GM21825 (cell line): ENCODE results near the gene SHISA3.
"Not testable (repeated sequence)": the region's sequence is repeated elsewhere in the genome, so short reads cannot be mapped to it uniquely, and the experiment has no call there.

ENCODE experiments used
- ATAC-seq: cut with Tn5 transposase; IDR thresholded peaks from one replicate; pipeline ENCODE4 v1.9.1; 2021; ENCODE audit warnings: mild to moderate bottlenecking, moderate library complexity; ENCODE audit not compliant: unreplicated experiment

SHISA3 gene

DNA sequence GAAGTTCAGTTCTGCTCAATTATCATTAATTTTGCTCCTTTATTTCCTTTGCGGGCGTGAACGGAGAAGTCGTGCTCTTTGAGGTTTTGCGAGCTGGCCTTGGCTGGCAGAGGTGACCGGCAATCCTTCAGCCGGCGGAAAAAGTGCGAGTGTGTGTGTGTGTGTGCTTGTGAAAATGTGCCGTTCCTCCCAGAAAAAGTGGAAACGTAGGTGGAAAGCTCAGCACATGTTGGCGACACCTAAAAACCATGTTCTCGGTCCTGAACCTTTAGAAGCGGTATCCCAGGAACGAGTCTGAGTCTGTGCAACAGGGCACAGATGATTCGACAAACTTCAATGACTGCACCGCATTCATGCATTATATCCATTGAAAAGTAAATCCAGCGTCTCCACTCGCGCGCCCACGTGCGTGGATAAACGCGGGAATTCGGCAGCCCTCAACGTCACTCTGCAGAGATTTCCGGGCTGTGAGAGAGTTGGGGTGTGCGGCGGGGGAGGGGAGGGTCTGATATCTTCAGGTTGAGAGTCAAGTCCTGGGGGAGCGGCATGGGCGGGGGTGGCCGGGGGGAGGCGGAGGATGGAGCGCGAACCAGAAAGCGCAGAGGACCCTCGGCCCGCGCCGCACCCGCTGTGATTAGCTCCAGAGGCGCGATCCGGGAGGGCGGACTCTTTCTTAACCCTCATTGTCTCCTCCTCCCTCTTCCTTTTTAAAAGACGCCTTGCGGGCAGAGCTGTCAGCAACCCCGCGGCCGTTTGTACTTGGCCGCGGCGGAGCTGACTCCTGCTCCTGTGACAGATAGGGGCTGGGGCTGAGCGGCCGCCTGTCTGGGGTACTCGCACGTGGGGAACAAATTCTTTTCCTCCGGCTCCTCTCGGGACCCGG lies at the start of gene SHISA3:
TSS of gene SHISA3 (plus strand) at position 737 of the 883 bp plus-strand sequence. CDS start 569 bp downstream, outside the sequence.
- ATAC-seq = no peak

DNA sequence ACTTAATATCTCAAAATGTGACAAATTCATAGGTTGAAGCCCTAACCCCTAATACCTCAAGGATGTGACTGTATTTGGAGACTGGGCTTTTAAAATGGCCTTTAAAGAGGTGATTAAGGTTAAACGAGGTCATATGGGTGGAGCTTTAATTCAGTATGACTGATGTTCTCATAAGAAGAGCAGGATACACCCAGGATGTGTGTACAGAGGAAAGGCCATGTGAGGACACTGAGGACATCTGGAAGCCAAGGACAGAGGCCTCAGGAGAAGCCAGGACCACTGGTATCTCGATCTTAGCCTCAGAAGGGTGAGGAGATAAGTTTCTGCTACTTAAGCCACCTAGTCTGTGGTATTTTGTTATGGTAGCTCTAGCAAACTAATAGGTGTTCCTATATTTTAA lies 49.0 kb upstream of the SHISA3 start:
- no peak for ATAC-seq

DNA sequence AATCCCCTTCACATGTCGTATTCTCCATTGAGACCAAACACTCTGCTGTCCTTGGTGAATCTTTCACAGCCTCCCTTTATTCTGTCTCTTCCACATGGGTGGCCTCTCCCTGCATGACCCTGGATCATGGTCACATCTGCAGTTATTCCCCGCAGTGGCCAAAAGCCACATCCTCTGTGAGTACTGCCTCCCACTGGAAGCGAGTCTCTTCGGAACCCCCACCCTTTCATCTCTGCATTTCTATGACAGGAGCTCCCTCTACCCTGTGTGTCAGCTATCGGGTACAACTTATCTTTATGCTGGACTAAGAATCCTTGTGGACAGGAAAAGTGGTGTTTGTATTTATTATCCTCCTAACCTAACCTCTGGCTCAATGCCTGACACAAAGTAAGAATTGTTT lies 48.6 kb upstream of the SHISA3 start:
- ATAC-seq = no peak

DNA sequence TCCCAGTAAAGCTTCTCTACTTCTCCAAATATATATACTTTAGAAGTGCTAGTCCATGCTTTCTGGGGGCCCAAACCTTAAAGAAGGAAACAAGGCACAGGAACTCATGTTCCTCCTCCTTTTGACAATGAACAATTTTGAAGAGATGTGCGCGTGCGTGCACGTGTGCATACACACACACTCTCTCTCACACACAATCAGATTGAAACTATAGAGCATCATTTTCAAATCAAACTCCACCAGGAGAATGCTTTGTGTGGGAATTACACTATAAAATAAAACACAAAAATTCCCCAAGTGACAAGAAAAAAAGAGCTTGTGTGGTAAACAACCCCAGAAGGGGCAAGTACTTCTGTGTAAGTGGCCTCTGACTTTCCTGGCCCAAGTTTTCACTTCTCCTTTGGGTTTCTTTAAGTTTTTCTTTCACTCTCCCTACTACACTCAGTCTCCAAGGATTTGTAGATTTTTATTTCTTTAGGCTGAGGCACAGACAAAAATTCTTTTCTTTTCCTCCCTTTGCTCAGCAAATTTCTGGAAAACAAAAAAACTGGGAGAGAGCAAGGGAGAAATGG lies 46.6 kb upstream of the SHISA3 start:
- no peak for ATAC-seq

DNA sequence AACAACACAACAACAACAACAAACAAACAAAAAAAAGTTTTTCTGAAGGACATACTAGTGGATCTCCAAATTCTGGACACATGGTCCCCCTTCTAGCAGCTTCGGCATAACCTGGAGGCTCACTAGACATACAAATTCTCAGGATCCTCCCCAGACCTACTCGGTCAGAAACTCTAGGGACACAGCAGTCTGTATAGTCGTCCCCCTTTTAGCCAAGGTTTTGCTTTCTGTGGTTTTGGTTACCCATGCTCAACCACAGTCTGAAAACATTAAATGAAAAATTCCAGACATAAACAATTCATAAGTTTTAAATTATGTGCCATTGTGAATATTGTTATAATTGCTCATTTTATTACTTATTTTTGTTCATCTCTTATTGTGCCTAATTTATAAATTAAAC lies 45.2 kb upstream of the SHISA3 start:
- ATAC-seq = no peak

DNA sequence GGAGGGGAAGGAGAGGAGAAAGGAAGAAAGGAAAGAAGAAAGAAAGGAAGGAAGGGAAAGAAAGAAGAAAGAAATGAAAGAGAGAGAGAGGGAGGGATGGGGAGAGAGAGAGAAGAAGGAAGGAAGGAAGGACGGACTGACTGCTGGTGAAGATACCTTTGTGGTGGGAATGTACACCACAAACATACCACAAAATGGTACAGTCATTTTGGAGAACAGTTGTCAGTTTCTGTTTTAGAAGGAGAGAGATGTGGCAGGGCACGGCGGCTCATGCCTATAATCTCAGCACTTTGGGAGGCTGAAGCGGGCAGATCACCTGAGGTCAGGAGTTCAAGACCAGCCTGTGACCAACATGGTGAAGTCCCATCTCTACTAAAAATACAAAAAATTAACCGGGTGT lies 40.0 kb upstream of the SHISA3 start:
- ATAC-seq = no peak

DNA sequence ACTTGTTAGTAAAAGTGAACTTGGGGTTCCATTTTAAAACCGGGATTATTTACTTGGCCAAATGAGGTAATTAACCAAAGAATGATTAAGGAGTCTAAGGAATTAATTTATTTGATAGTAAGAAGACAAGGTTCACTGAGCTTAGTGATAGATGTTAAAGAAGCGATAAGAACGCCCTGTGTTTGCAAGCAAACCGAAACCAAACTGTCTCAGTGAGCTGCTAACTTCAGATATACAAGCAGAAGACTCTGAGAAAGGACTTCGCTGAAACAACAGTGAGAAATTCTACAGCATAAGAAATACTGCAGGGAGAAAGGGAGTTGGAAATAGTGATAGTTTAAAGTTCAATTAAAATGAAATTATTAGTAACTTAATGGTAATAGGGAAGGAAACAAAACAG lies 37.6 kb upstream of the SHISA3 start:
- ATAC-seq = no peak

DNA sequence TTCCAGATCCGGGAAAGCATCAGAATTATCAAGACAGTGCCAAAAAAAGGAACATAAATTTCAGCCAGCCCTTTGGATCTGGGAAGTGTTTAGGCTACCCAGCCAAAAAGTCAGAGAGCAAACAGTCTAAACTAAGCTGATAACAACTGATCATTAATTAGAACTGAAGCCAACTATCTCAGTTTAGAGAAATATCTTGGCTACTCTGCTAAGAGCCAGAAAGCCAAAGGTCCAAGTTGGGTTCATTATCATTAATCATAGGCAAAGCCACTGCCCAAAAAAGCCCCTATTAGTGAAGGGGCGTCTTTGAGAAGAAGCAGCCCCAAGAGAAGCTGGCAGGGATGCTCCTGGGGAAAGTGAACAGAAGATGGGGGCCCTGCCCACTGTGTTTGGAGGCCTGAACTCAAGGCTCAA lies 37.0 kb upstream of the SHISA3 start:
- no peak for ATAC-seq

DNA sequence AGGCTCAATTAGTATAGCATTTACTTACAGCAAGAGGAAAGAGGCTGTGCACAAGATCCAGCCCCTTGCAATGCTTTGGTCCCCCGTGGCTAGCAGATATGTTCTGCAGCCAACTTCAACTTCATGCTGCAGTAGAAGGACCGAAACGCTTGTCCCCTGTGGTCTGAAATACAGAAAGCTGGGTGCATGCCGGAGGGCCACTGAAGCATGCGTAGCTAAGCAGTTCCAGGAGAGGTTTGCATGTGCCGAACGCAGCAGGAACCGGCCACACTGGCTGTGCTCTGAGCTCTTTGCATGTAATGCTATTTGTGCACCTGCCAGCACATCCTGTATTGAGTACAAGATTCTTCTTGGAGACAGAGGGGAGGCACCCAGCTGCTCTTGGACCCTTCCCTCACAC lies 35.8 kb upstream of the SHISA3 start:
- no peak for ATAC-seq

DNA sequence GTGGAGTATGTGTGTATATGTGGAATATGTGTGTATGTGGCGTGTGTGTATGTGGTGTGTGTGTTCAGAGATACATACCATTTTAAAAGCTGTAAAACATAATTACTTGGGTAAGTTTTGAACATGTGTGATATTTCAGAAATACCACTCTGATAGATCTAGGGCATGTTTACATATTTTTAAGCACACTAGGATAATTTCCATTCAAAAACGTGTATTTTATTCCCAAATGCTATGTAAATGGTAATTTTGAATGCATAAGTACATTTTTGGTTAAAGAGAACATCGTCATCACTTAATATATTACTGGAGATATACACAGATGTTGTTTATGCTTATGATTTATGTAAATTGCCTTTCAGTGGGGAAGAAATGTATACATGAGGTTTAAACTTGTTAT lies 34.7 kb upstream of the SHISA3 start:
- no peak for ATAC-seq

DNA sequence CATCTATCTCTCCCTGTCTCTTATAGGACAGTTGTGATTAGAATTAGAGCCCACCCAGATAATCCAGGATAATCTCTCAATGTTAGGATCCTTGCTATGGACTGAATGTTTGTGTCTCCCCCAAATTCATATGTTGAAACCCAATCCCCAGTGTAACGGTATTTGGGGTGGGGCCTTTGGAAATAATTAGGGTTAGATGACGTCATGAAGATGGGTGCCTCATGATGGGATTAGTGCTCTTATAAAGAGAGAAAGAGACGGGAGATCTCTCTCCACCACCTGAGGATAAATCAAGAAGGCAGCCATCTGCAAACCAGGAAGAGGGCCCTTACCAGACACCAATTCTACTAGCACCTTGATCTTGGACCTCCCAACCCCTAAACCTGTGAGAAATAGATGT lies 33.7 kb upstream of the SHISA3 start:
- ATAC-seq = no peak

DNA sequence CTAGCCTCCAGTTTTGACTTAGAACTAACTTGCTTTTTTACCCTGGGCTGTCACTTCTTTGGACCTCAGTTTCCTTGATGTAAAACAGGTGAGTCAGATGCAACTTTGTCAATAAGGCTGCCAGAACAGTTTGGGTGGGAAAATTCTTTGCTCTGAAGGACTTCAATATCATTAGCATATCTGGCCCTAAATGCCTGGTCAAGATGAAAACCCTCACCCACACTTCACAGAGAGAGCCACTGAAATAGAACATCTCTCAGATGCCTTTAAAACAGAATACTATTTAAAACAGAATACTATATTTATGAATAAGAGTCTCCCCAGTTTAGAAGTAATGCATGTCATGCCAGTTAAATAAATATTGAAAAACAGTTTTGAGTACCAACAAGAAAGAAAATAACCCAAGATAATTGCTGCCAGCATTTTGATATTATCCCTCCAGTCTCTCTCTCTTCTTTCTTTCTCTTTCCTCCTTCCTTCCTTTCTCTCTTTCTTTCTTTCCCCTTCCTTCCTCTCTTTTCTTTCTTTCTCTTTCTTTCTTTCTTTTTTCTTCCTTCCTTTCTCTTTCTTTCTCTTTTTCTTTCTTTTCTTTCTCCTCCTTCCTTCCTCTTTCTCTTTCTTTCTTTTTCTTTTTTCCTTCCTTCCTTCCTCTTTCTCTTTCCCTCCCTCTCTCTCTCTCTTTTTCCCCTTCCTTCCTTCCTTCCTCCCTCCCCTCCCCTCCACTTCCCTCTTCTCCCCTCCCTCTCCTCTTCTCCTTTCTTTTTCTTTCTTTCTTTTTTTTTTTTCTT lies 32.8 kb upstream of the SHISA3 start:
- no peak for ATAC-seq

DNA sequence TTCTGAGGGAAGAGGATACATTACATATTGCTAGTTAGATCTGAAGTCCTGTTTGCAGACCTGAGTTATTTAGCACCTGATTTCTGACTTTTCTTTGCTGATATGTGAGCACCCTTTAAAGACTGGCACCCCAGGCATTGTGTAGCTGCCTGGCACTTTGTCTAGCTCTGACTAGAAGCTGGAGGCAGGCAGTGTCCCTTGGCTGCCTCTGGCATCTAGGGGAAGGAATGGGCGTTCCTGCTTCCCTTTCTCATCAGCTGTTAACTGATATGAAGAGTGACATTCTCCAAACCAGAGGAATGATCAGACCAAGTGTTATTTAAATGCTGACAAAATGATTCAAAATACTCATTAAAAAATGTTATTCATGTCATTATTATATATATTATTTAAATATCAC lies 30.3 kb upstream of the SHISA3 start:
- ATAC-seq = no peak

DNA sequence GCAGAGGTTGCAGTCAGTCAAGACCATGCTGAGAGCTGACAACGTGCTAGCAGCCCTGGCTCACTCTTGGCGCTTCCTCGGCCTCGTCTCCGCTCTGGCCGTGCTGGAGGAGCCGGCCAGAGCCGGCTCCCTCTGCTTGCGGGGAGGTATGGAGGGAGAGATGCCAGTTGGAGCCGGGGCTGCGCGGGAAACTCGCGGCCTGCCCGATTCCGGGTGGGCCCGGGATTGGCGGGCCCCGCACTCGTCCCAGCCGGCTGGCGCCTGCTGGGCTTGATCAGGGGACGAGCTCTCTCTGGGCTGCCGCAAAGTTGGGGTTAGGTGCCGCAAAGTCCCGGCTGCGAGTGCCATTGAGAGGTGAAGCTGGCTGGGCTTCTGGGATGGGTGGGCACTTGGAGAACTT lies 27.8 kb upstream of the SHISA3 start:
- ATAC-seq = no peak

DNA sequence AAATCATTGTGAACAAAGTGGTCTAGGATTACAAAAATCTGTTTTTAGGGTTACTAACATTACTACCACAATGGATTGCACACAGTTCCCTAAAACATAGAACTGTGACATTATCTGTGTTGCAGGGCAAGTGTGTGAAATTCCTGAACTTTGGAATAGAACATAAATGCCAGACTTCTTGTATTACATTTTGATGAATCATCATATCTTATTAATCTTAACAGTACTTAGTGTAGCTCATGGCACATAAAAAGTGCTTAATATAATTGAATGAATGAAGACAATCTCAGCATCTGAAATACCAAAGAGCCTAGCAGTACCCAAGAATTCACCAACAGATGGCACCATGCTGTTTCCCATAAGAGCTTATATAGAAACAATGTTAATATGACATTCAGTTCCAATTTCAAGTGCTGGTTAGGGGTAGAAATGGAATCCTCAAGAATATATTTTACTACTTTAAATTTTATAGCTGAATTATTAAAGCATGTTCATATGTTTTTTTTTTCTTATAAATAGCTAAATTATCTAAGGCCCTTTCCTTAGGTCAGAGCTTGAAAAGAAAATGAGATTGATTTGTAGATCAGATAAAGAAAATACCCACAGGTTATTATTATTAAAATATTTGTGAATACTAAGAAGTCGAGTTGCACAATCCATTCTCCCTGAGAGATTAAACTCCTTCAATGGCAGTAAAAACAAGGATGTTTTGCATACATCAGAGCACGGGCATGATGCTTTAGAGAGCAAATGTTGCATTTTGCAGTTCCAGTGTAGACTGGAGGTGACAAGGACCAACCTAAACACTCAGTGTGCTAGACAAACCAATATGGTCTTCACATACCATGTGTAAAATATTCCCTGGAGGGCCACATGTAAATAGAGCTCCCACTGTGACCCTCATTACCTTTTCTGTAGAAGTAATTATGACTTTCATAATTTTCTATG lies 25.7 kb upstream of the SHISA3 start:
- ATAC-seq = no peak

DNA sequence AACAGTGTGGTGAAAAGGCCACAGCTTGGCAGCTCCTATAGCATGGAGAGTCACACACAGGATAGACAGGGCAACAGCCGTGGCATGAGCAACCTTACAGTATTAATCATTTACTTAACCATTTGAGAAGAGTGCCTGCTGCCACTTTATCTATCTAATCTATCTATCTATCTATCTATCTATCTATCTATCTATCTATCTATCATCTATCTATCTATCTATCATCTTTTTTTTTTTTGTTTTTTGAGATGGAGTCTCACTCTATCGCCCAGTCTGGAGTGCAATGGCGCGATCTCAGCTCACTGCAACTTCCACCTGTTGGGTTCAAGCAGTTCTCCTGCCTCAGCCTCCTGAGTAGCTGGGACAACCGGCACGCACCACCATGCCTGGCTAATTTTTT lies 25.0 kb upstream of the SHISA3 start:
- ATAC-seq = not testable (repeated sequence)

DNA sequence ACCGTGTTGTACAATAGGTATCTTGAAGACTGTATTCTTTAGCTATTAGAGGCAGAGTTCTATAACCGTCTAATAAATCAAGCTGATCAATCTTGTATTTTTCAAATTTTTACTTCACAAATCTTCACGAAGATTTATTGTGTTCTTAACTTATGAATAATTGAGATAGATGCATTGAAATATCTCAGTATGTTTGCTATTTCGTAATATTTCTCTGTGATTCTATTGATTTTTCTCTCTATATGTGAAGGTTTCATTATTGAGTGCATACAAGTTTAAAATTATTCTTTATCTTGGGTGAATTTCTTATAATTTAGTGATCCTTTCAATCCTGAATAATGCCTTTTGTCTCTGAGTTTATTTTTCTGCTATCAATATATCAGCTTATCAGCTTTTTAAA lies 19.8 kb upstream of the SHISA3 start:
- no peak for ATAC-seq

DNA sequence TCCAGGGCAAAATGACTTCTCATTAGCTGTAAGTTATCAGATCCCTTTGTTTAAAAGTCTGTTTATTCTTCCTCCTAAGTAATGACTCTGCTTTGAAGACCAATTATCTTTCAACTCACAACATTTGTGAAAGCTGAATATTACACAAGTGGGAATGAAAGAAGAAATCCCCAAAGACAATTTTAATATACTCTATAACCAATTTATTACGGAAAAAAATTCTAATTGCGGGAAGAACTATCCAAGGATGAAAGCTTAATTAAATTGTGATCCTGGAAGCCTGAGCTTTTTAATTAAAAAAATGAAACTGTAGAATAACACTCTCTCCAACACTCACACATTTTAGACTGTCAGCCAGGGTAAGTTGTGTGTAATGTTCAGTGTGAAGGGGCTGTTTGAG lies 15.6 kb upstream of the SHISA3 start:
- ATAC-seq = no peak

DNA sequence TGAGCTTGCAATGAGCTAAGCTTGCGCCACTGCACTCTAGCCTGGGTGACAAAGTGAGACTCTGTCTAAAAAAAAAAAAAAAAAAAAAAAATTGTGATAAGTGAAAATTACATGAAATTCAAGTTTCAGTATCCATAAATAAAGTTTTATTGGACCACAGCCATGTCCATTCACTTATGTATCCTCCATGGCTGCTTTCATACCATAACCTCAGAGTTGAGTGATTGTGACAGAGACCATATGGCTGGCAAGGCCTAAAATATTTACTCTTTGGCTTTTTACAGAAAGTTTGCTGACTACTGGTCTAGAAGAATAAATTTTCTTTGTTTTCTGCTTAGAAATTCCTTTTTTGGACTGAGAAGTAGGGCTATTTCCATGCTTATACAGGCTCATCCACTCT lies 11.8 kb upstream of the SHISA3 start:
- ATAC-seq = no peak

DNA sequence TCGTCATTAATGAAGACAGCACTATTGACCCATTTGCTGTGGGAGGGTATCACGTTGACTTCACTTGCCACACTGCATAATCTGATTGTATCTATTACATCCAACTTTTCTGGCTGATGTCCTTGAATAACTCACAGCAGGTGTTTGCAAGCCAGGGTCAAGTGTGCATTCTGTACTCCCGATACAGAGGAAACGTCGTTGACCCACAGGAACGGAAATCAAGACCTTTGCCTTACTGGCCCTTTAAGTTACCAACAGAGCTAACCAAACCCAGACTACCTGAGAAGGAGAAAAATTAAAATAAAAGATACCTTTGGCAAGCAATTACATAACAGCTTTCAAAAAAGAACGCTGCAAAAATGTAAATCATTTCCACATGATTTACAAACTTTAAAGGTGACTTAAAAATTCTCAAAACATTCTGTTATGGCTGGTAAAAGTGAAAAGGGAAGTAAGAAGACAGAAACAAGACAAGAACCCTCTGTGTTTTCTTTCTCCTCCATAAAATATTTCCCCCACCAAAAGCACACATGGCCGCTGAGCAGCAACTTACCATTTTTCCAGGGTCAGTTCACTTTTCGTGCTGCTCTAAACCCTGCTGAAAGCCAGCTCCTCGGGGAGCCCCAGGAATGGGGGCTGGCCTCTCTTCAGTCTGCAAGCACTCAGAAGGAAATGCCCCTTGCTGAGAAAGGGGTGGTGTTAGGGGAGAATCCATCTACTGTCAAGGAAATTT lies 6.5 kb upstream of the SHISA3 start:
- no peak for ATAC-seq
